Measurements from ENCODE around the gene STARD8.
"Not testable (repeated sequence)": the region's sequence is repeated elsewhere in the genome, so short reads cannot be mapped to it uniquely, and the experiment has no call there.

STARD8 gene

DNA sequence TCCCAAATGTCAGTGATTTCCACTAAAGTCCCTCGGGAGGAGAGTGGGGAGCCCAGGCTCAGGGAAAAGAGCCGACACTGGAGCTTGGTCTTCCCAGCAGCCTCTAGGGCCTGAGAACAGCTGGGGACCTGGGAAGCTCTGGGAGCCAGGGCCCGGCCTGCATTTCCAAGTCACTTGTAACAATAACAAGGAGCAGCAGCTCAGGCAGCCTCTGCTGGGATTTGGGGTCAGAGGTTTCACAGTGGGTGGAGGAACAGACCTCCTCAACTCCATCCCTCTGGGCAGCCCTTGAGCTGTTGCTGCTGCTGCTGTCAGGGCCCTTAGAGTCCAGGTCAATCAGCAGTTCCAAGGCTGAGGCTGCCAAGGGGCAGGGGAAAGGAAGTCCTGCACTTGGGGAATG lies 11.1 kb downstream of the STARD8 start:
- no peak for DNase-seq

DNA sequence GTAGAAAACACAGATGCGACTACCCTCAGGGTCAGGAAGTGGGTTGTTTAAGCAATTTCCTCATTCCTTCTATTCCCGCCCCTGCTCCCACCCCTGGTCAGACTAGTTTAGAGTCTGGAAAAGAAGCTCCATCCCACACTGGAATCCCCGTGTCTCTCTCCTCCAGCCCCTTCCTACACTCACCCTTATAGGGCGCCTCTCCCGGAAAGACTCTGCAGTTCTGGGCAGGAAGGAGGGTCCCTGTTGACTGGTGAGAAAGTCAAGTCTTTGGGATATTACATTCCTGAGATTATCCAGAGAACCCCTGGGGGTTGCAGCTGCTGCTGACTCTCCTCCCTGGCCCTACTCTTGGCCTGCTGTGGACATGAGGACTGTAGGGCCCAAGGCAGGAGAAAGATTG lies 11.9 kb downstream of the STARD8 start:
- DNase-seq, result no peak

DNA sequence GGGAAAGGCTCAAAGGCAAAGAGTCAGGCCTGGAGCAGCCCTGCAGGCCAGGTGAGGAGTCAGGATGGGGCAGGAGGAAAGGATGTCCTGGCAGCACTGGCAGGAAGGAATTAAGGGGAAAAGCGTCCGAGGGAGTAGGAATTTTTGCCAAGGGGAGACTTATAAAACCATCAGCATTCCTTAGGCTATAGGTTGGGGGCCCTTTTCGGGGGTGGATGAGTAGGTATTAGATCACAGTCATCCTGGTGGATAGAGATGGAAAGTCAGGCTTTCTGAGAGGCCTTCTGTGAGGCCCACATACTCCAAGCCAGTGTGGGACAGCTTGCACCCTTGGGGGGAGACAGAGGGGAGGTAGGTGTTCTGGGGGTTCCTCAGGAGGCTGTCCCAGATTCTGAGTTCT lies 12.3 kb downstream of the STARD8 start:
- no peak for DNase-seq

DNA sequence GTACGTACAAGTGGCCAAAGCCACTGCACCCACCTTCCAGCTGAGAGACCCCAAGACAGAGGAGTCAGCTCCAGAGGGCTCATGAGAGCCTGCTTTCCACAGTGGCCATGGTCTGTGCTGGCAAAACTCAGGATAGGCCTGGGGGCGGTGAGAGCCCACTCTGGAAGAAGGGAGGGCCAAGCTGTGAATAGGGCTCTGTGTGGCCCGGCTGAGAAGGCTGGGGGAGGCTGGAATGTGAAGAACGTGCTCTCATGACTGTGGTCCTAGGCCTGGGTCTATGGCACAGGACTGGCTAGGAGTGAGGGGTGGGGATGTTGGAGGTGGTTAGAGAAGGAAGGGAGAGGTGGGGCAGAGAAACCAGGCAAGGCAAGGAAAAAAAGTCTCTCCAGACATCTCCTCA lies 13.3 kb downstream of the STARD8 start:
- no peak for DNase-seq

DNA sequence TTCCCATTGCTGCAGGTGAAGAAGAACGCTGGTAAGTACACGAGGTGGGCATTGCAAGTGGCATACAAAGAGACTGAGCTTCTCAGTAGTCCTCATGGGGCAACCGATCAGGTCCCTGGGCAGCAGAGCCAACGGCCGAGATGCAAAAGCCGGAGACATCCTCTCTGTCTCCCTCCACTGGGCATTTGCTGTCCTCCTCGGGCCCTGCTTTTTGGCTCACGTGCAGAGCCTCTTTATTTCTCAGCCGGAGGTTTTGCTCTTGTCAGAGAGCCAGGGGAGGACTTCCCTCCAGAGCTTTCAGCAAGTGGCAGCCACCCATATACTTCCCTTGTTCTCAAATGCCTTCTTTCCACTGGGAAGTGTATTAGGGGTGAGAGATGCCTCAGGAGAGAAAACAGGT lies 18.0 kb downstream of the STARD8 start:
- DNase-seq, result no peak

DNA sequence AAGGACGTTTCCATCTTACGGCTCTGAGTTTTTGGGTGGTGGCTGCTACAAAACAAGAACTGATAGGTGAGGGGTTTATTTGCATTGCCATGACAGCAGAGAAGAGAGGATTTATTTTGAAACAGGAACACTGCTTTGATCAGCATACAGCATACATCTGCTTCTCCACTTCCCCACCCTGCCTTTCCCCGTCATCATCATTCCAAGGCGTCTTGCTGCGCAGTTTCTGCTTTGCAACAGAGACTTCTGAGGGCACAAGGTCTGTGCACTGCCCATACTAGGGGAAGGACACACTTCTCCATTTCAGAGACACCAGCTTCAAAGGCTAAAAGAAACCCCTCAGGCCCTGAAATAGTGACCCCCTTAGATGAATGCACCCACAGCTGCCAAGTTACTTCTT lies 19.1 kb downstream of the STARD8 start:
- DNase-seq, result no peak

DNA sequence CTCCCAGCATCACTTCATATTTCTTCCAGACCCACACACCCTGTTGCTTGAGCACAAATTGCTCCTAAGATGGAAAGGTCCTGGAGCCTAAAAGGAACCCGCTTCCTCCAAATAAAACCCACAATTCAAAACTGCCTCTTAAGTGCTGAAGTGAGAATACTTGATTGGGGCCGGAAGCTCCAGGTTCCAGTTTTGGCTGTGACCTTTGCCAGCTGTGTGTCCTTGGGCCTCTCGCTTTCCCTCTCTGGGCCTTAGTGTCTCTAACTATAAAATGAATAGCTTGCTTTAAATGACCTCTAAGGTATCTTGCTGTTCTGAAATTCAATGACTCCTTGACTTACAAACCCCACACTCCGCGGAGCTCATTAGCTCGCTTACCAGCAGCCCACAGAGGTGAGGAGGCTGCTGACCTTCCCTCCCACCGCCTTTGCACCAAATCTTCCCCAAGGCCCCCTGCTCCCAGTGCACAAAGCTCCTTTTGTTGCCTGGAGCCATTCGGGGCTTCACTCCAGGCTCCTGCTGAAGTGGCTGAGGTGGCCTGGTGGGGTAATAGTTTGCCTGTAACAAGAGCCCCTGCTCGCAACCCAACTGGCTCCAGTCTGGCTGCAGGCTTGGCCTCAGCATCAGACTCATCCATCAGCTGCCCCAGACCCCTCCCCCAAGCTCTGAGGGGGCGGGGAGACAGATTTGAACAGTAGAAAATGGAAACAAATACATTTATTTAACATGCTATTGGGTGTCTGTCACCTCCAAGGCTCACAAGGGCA lies 21.8 kb downstream of the STARD8 start:
- DNase-seq, result no peak

DNA sequence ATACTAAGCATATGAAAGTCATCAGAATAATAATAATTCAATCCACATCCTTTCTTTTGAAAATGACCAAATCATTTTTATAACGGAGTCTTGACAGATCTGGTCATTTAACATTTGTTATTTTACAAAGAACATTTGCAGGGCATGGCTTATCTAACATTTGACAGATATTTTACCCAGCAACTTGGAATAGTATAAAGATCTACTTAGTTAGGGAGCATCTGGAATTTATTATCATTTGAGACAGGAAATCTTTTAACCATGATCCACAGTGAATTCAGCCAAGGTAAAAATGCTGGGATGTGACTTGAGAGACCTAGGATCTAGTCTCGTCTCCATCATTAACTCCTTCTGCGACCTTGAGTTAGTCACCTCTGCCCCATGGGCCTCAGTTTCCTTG lies 22.4 kb downstream of the STARD8 start:
- DNase-seq, result no peak

DNA sequence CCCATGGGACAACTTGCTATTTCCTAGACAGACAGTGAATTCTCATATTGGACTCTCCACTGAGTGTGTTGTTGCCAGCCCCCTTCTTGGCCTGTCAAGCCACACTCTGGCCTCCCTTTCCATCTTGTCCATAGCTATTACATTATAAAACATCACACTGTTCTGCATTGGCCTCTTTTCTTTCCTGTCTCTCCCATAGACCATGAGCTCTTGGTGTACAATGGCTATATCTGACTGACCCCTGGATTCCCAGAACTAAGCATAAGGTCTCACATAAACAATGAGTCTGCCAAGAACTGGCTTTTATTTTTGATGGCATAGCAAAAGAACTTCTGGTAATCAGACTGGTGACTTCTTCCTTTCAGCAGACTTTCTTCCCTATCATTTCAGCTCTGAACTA lies 23.8 kb downstream of the STARD8 start:
- DNase-seq, result no peak

DNA sequence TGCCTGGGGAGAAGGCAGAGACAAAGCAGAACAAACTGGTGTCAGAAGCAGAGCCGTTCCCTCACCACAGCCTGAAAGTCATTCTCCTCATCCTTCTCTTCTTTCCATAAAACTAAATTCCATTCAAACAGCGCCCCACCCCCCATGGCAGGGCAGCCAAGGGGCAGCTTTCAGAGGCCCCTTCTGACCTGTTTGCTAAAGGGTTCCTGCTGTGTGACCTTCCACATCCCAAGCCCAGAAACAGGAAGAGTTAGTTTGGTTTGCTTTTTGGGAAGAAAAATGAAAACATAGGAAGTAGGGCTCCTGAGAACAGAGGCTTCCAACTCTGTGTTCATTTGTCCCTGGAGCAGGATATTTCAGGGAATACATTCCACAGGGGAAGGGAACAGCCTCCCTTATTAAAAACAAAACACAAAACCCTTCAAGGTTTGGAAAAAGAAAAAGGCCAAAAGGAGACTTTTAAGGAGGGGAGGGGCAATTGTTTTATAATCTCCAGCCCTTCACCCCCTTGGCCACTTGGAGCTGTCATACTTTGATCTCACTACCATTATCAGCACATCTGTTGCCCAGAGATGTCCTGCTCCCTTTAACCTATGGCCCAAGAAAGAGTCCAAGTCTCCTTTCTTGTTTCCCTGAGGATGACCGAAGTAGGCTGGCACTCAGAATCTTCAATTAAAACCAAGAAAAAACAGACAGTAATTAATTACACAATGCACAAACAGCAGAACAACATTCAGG lies 25.3 kb downstream of the STARD8 start:
- DNase-seq, result no peak

DNA sequence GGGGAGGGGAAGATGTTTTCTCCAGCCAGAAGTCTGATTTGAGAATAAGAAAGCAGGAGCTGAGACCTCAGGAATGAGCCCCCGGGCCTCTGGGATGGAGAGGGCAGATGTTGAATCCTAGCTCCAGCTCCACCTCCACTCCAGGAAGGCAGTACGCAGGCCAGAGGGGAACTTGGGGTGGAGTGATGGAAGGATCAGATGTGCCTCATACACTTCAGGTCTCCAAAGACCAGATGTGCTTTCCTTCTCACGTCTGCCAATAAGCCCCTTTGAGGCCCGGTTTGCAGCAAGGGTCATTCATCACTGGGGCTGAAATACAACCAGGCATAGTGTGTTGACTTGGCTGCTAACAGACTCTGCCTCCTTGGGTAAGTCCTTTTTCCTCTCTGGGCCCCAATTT lies 28.1 kb downstream of the STARD8 start:
- DNase-seq, result no peak

DNA sequence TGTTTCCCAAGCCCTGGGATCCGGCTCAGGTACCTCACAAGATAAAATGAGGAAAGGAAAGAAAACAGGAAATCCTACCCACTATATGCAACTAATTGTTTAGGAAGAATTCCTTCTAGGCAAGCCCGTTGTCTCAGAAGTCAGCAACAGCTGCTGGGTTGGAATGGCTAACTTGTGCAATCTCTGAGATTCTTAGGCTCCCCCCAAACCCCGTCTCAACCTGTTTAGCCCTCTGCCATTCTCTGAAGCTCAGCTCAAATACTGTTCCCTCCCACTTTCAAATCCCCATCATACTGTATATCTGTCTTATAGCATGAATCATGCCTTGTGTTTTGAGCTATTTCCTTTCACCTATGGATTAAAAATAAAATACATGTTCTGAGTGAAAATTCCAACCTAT lies 28.9 kb downstream of the STARD8 start:
- DNase-seq, result no peak

DNA sequence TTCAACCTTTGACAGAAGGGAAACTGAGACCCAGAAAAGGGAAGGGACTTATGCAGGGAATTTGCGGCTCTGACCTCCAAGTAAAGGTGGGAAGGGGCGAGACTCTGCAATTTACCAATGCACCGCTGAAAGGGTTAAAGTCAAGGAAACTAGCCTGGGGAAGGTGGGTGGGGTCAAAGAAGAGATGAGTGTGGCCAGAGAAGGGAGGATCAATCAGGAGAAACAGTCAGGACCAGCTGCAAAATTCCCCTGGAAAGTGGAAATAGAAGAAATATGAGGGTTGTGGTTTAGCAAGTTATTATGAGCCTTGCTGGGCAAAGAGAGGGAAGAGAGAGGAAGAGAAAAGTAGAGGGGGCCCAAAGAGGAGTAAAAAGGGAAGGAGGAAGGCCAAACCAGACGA lies 30.5 kb downstream of the STARD8 start:
- DNase-seq, result no peak

DNA sequence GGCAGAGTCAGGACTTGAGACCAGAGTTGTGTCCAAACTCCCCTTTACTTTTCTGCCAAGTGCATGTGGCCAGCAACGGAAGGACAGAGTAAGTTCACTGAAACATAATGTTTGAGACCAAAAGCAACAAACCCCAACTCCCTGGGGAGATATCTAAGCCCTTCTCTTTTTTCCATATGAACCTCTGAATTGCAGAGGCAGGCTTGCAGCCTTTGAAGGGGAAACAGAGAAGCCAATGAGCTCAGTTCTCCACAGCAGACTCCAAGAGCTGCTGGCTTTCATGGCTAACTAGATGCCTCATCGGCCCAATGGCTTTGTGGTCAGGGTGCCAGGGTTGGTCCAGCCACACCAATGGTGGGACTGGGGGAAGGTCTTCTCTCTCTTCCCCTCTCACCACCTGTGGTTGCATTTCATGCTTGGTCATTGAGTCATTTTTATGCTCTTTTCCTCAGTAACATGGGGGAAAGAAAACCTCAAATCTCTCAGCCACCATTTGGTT lies 34.0 kb downstream of the STARD8 start:
- DNase-seq, result no peak

DNA sequence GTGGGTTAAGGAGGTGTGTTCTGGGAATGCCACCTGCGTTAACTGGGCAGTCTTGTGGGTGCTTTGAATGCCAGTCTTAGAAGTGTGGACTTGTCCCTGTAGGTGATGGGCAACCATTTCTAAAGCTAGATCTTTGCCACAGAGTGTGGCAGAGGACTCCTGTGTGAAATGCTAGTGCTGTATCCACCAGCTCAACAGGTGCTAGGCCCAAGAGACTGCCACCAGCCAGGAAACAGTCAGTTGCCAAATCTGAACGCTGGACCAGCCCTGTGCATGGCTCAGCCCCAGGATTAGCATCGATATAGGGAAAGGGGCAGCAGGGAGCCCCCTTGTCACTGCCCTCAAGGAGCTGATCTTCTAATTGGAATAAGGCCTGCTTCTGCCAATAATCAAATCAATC lies 35.3 kb downstream of the STARD8 start:
- DNase-seq, result no peak

DNA sequence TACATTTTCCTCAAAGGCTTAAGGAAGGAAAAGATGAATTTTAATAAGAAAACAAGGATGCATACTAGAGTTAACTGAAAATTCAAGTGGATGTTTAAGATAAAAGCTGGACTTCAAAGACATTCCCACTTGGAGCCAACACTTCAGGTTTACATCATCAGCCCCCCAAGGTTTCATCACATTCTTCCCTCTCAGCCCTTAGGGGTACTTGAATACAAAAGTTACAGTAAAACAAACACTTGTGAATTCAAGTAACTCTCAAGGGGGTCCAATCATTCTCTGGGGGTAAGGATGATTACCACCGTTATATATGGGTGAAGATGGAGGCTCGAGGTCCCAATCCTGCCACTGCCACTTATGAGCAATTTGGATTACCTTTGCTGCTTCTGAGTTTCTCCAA lies 36.1 kb downstream of the STARD8 start:
- DNase-seq, result no peak

DNA sequence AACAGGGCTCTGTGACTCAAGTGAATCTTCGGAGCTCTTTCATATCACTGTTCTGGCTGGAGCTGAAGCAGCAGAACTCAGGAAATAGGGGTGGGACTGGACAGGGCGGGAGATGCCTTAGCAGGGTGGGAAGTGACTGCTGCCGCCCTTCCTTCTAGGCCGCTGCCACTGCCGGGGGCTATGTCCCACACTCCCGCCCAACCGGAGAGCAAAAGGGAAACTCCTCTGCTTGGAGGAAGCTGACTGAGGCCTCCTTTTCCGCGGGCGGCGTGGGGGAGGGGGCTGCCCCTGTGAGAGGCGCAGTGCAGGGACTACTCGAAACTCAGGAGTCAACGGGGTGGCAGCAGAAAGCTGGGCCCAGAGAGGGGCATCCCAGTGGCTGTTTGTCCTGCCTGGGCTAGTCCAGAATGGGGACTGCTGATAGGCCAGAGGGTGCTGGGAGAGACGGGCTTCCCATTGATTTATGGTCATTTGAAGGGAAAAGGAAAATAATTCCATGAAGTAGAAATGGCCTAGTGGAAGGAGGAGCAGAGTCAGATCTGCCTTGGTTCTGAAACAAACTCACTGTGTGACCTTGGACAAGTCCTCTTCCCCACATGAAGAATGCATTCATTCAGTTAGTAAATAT lies 36.9 kb downstream of the STARD8 start:
- no peak for DNase-seq

DNA sequence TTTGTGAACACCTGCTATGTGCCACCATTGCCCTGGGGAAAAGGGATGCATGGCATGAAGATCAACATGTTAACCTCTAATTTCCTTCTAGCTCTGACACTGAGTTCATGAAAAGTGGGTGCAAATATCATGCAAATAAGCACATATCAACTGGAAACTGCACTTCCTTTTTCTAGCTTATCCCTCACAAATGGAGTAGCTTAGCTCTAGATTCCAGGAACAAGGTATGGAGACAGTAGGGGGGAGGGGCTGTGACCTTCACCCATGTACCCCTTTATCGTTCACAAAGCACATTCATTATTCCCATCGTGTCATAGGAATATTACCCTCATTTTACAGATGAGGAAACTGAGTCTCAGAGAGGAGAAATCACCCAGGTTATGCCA lies 37.4 kb downstream of the STARD8 start:
- no peak for DNase-seq

DNA sequence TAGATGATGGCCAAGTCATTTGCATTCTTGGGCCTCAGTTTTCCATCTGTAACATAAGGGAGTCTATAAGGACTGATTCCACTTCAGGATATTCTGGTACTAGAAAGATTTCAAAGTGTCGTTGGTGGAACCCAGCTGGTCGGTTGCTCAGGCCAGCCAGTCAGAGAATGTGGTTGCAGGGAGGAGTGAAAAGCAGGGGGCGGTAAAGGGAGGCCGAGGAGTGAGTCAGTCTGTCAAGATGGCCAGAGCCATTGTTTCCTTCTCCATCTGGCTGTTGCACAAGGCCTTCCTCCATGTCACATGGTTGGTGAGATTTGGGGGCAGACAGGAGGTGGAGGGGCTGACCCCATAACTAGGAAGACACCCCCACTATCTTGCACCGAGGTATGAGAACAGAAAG lies 38.2 kb downstream of the STARD8 start:
- no peak for DNase-seq

DNA sequence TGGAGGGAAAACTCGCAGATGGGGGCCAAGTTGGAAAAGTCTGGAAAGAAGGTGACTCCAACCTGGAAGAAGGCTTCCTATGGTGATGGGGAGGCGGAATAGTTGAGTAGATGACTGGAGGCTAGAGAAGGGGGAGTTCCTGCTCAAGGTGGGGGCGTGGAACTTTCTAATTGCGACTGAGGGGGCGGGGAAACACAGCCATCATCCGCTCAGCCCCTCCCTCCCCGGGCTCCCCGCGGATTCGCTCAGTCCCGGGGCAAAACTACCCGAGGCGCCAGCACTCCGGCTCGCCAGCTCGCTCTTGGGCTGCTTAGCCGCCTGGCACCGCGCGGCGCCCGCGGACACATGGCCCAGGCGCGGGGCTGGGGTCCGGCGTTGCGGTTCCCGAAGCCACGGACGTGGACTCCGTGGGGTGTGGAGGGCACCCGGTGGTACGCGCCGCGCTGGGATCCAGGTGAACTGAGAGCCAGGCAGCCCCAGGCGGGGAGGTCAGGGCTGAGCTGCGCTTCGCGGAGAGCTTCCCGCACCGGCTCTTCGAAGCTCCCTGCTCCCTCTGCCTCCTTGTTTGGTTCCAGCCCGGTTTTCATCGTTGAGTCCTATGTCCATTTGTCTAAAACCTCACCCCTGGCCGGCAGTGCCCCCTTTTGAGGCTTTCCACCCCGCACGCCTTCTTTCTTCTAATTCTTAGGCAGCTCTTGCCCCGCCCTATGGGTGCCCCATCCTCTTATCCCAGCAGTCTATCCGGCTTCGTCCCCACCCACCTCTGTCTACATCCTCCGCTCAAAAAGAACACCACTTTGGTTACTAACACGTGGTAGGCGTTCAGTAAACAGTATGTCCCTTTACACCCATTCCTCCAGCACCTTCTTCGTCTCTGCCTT lies 38.9 kb downstream of the STARD8 start:
- no peak for DNase-seq

DNA sequence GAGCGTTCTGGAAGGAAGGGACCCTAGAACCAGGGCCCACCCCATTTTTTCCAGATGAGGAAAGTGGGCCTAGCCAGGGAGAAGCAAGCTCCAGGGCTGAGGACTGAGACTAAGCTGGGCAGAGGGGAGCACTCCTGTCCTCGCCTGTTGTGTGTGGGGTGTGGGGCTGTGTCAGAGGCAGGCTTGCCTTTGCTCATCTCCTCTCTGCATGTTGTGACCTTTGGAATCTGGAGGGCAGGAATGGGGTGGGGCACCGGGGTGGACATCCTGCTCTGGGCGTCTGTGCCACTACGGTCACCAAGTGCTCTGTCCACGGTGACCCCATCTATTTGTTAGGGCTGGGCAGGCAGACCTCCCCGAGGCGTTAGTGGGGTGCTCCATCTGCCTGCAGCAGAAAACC lies 41.5 kb downstream of the STARD8 start:
- not testable (repeated sequence) for DNase-seq

DNA sequence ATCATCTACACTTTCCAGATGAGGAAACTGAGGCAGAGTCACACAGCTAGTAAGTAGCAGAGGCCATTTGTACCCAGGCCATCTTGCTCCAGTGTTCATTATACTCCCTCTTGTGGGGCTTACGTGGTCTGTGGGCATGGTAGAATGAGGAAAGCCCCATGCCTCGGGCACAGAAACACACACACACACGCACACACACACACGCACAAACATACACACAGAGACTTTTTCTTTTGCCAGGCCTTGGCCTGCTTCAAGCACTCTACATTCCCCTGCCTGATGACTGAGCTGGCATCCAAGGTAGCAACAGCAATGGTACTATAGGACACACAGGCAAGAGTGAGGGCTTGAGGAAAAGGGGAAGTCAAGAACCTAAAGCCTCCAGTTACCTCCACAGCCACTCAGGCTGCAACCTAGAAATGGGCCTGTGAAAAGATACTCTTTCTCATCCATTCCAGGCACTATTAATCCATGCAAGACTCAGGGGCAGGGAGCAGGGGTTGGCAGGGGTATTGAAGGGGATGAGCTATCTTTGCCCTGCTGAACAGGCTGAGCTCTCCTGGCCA lies 43.6 kb downstream of the STARD8 start:
- no peak for DNase-seq

DNA sequence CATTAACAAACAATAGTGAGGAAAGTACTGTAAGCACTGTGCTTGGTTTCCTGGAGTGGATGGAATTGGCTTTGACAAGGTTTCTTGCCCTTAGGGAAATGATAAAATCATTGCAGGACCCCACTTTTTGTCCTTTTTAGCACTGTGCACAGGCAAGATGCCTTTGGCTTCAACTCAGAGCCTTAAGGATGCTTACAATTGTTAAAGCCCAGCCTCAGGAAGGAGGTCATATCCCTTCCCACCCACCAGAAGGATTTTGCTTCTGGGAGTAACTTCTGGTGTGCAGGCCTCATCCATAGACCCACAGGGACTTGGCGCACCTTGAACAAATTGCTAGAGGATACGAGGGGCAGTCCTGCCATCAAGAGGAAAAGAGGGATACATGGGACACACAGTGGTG lies 44.5 kb downstream of the STARD8 start:
- DNase-seq, result no peak
